GM12878 (cell line): ENCODE measurements around the gene TACC2. TPM values are rescaled to one million over a fixed set of nuclear protein-coding genes. Genes with fewer than 3 reads are reported as not detected.

ENCODE experiments used
- ATAC-seq: fragments of 200-7000 bp; cut with Tn5 transposase; 3 replicates; pipeline ENCODE4 v1.9.1; 2020; ENCODE audit warnings: mild to moderate bottlenecking, moderate library complexity
- BruUV-seq: library from RNA; stranded (reverse); fragments of 400-500 nt; replicated peaks from 2 replicates; lab custom pipeline; 2021; lab: Mats Ljungman, UMichigan
- CTCF ChIA-PET: fragments of 300-600 bp; sonication (Branson Sonifier 250); formaldehyde crosslinking; extraction: SDS; loops from one replicate; lab custom pipeline; 2021; ENCODE audit warnings: inconsistent platforms; lab: Yijun Ruan, JAX
- POLR2A ChIA-PET: fragments of 350-600 bp; formaldehyde crosslinking; extraction: SDS; loops from one replicate; lab custom pipeline; 2021; ENCODE audit warnings: inconsistent platforms; lab: Charles Lee
- RAD21 ChIA-PET: fragments of 300-600 bp; sonication (Branson Sonifier 250); formaldehyde crosslinking; loops from one replicate; lab custom pipeline; 2023; ENCODE audit warnings: antibody characterized with exemption; ENCODE audit not compliant: unreplicated experiment; lab: Charles Lee
- SMC1A ChIA-PET: fragments of 300-600 bp; sonication (Branson Sonifier 250); formaldehyde crosslinking; loops from one replicate; lab custom pipeline; 2023; ENCODE audit not compliant: unreplicated experiment, uncharacterized antibody; lab: Charles Lee
- DNase-seq: peaks from one replicate; pipeline ENCODE4 v3.0.0-alpha.2; 2011; ENCODE audit warnings: low read depth, low spot score
- FAIRE-seq: peaks from 3 replicates; lab custom pipeline; 2011; peaks lifted over from hg19 to GRCh38; lab: Jason Lieb, UNC
- H2AFZ ChIP-seq: 2 replicates; pipeline ENCODE4 v1.6.0; 2011; ENCODE audit warnings: low read depth, low read length, control low read depth; ENCODE audit not compliant: control insufficient read depth
- H3K27ac ChIP-seq: 2 replicates; pipeline ENCODE4 v1.5.1; 2011; ENCODE audit warnings: control low read depth; ENCODE audit not compliant: control insufficient read depth, insufficient read depth
- H3K27me3 ChIP-seq, 2 experiments: replicated peaks in 1 of 2; 2 replicates each; pipeline versions ENCODE4 v1.6.0 to v1.6.1; 2011; ENCODE audit warnings: low read length in 1 of 2; ENCODE audit not compliant: control insufficient read depth in 2 of 2, insufficient read depth in 2 of 2
- H3K36me3 ChIP-seq, 2 experiments: 2 replicates each; pipeline ENCODE4 v1.5.1; 2011; ENCODE audit warnings: low read length in 1 of 2; ENCODE audit not compliant: control insufficient read depth in 2 of 2, insufficient read depth in 2 of 2
- H3K4me1 ChIP-seq: 2 replicates; pipeline ENCODE4 v1.6.1; 2011; ENCODE audit warnings: mild to moderate bottlenecking, low read length, moderate library complexity, mixed read lengths; ENCODE audit not compliant: control insufficient read depth, insufficient read depth
- H3K4me2 ChIP-seq: 2 replicates; pipeline ENCODE4 v1.6.0; 2011; ENCODE audit warnings: control low read depth; ENCODE audit not compliant: control insufficient read depth, insufficient read depth
- H3K4me3 ChIP-seq: fragments of 200-600 bp; sonication (generic); 2 replicates; pipeline ENCODE4 v1.5.1; 2016
- H3K79me2 ChIP-seq: 2 replicates; pipeline ENCODE4 v1.6.0; 2011; ENCODE audit warnings: low read length; ENCODE audit not compliant: control insufficient read depth, insufficient read depth
- H3K9ac ChIP-seq: 2 replicates; pipeline ENCODE4 v1.8.0; 2011; ENCODE audit warnings: low read length, control low read depth, mixed read lengths; ENCODE audit not compliant: control insufficient read depth, insufficient read depth
- H3K9me3 ChIP-seq: replicated peaks from 3 replicates; pipeline ENCODE4 v1.5.1; 2011; ENCODE audit warnings: mild to moderate bottlenecking, low read length; ENCODE audit not compliant: control insufficient read depth, insufficient read depth
- H4K20me1 ChIP-seq: 2 replicates; pipeline ENCODE4 v1.6.0; 2011; ENCODE audit not compliant: control insufficient read depth, insufficient read depth
- BCLAF1 ChIP-seq: fragments of 450-650 bp; IDR thresholded peaks from 2 replicates; pipeline ENCODE4 v1.6.1; 2017; ENCODE audit warnings: antibody characterized with exemption, mild to moderate bottlenecking, moderate library complexity
- CHD1 ChIP-seq: IDR thresholded peaks from 2 replicates; pipeline ENCODE4 v1.6.1; 2012; ENCODE audit warnings: low read depth, low read length, improper control_type of control experiment
- GABPA ChIP-seq: IDR thresholded peaks from 2 replicates; pipeline ENCODE4 v1.6.1; 2014; ENCODE audit warnings: antibody characterized with exemption, low read depth, mild to moderate bottlenecking, inconsistent platforms
- JUND ChIP-seq: IDR thresholded peaks from 2 replicates; pipeline ENCODE4 v1.6.1; 2012; ENCODE audit warnings: low read depth, mild to moderate bottlenecking, low read length, improper control_type of control experiment, moderate library complexity
- MLLT1 ChIP-seq: fragments of 450-650 bp; IDR thresholded peaks from 2 replicates; pipeline ENCODE4 v1.6.1; 2016; ENCODE audit warnings: mild to moderate bottlenecking
- WGBS: methylation state at CpG from one replicate; pipeline ENCODE4 v1.1.6; 2016; ENCODE audit warnings: low lambda C conversion rate; ENCODE audit not compliant: insufficient replicate concordance, insufficient coverage; ENCODE audit errors: missing lambda C conversion rate; 5-methylcytosine and 5-hydroxymethylcytosine counted together
- in situ Hi-C: fragments of 300-500 bp; cut with MboI; formaldehyde crosslinking; loops from 9 replicates; pipeline ENCODE4 v1.14.3; 2018; ENCODE audit warnings: mixed read lengths
- intact Hi-C: fragments of 100-400 bp; cut with micrococcal nuclease; formaldehyde crosslinking; loops from one replicate; pipeline ENCODE4 v1.14.2; 2022; ENCODE audit not compliant: unreplicated experiment
- polyA plus RNA-seq, 11 experiments: library from polyadenylated mRNA; depleted of rRNA in 4 of 11; unstranded in 6 of 11; stranded (reverse) in 5 of 11; fragments of >200 nt; fragmentation: Nextera tagmentation in 4 of 11; fragmentation: Illumina TruSeq in 1 of 11; extraction: Ambion mirVana in 4 of 11; extraction: Trizol in 1 of 11; gene quantifications; 1 replicate in 1 of 11; 2 replicates in 10 of 11; pipeline versions ENCODE4 v1.2.1 to v1.2.3, GENCODE V29; 2011 to 2016; ENCODE audit warnings: inconsistent platforms in 2 of 11, missing spikeins in 2 of 11, low read depth in 1 of 11
- total RNA-seq, 4 experiments: library from RNA; depleted of rRNA in 3 of 4; stranded (reverse); fragments of >200 nt in 3 of 4; fragmentation: Illumina TruSeq in 1 of 4; extraction: Trizol in 1 of 4; gene quantifications; 2 replicates each; pipeline versions ENCODE4 v1.2.1 to v1.2.3, GENCODE V29; 2013 to 2021

Gene TACC2
- total and polyA plus RNA-seq, 10 of the 15 experiments (the other 5 are each of a cell fraction or from before 2014, with no cell fraction given): 0.07 to 0.64 (median 0.13) TPM; not detected in 5

- CTCF ChIA-PET: no interaction called here
- intact Hi-C loops: no loop called here
- in situ Hi-C loops: no loop called here
Observed at GRCh38 chr10:122241836-122242235, 252.9 kb downstream of the TACC2 start.

More at GRCh38 chr10:122241836-122242235, 252.9 kb downstream of the TACC2 start:
- ChIA-PET POLR2A (no interaction called here), SMC1A (no interaction called here), RAD21 (no interaction called here)
- no peaks in the 10 kb centered on the region for H4K20me1 ChIP-seq
- no peaks in the 10 kb centered on the region for H3K79me2 ChIP-seq
- H3K4me3 ChIP-seq: no peak overlapping the region
- H3K9me3 ChIP-seq: no peaks in the 10 kb centered on the region
- H3K27ac ChIP-seq: no peak overlapping the region
- no peaks in the 10 kb centered on the region for H3K27me3 ChIP-seq
- ATAC-seq: no peak
- H3K4me1 ChIP-seq: no peaks in the 10 kb centered on the region
- FAIRE-seq: no peak
- no peak overlapping the region for H3K9ac ChIP-seq
- no peak overlapping the region for H3K4me2 ChIP-seq
- TF ChIP-seq GABPA: no peak
- TF ChIP-seq CHD1: no peak
- no peak for TF ChIP-seq MLLT1
- TF ChIP-seq JUND: no peak
- TF ChIP-seq BCLAF1: no peak
- WGBS: 35% methylated on average over 8 of the region's 8 CpGs
- no TSS peak for BruUV-seq
- no peak for DNase-seq
- H3K36me3 ChIP-seq: no peaks in the 10 kb centered on the region
- no peak overlapping the region for H2AFZ ChIP-seq
